GM12878 (cell line): Measurements from ENCODE around the gene ARL11. TPM values are rescaled to one million over a fixed set of nuclear protein-coding genes. Genes with fewer than 3 reads are reported as not detected.

ENCODE experiments used
- ATAC-seq: fragments of 200-7000 bp; cut with Tn5 transposase; 3 replicates; pipeline ENCODE4 v1.9.1; 2020; ENCODE audit warnings: mild to moderate bottlenecking, moderate library complexity
- BruUV-seq: library from RNA; stranded (reverse); fragments of 400-500 nt; replicated peaks from 2 replicates; lab custom pipeline; 2021; lab: Mats Ljungman, UMichigan
- CTCF ChIA-PET: fragments of 300-600 bp; sonication (Branson Sonifier 250); formaldehyde crosslinking; extraction: SDS; loops from one replicate; lab custom pipeline; 2021; ENCODE audit warnings: inconsistent platforms; lab: Yijun Ruan, JAX
- POLR2A ChIA-PET: fragments of 350-600 bp; formaldehyde crosslinking; extraction: SDS; loops from one replicate; lab custom pipeline; 2021; ENCODE audit warnings: inconsistent platforms; lab: Charles Lee
- RAD21 ChIA-PET: fragments of 300-600 bp; sonication (Branson Sonifier 250); formaldehyde crosslinking; loops from one replicate; lab custom pipeline; 2023; ENCODE audit warnings: antibody characterized with exemption; ENCODE audit not compliant: unreplicated experiment; lab: Charles Lee
- SMC1A ChIA-PET: fragments of 300-600 bp; sonication (Branson Sonifier 250); formaldehyde crosslinking; loops from one replicate; lab custom pipeline; 2023; ENCODE audit not compliant: unreplicated experiment, uncharacterized antibody; lab: Charles Lee
- DNase-seq: peaks from one replicate; pipeline ENCODE4 v3.0.0-alpha.2; 2011; ENCODE audit warnings: low read depth, low spot score
- FAIRE-seq: peaks from 3 replicates; lab custom pipeline; 2011; peaks lifted over from hg19 to GRCh38; lab: Jason Lieb, UNC
- H2AFZ ChIP-seq: 2 replicates; pipeline ENCODE4 v1.6.0; 2011; ENCODE audit warnings: low read depth, low read length, control low read depth; ENCODE audit not compliant: control insufficient read depth
- H3K27ac ChIP-seq: 2 replicates; pipeline ENCODE4 v1.5.1; 2011; ENCODE audit warnings: control low read depth; ENCODE audit not compliant: control insufficient read depth, insufficient read depth
- H3K27me3 ChIP-seq, 2 experiments: replicated peaks in 1 of 2; 2 replicates each; pipeline versions ENCODE4 v1.6.0 to v1.6.1; 2011; ENCODE audit warnings: low read length in 1 of 2; ENCODE audit not compliant: control insufficient read depth in 2 of 2, insufficient read depth in 2 of 2
- H3K36me3 ChIP-seq, 2 experiments: 2 replicates each; pipeline ENCODE4 v1.5.1; 2011; ENCODE audit warnings: low read length in 1 of 2; ENCODE audit not compliant: control insufficient read depth in 2 of 2, insufficient read depth in 2 of 2
- H3K4me1 ChIP-seq: 2 replicates; pipeline ENCODE4 v1.6.1; 2011; ENCODE audit warnings: mild to moderate bottlenecking, low read length, moderate library complexity, mixed read lengths; ENCODE audit not compliant: control insufficient read depth, insufficient read depth
- H3K4me2 ChIP-seq: 2 replicates; pipeline ENCODE4 v1.6.0; 2011; ENCODE audit warnings: control low read depth; ENCODE audit not compliant: control insufficient read depth, insufficient read depth
- H3K4me3 ChIP-seq: fragments of 200-600 bp; sonication (generic); 2 replicates; pipeline ENCODE4 v1.5.1; 2016
- H3K79me2 ChIP-seq: 2 replicates; pipeline ENCODE4 v1.6.0; 2011; ENCODE audit warnings: low read length; ENCODE audit not compliant: control insufficient read depth, insufficient read depth
- H3K9ac ChIP-seq: 2 replicates; pipeline ENCODE4 v1.8.0; 2011; ENCODE audit warnings: low read length, control low read depth, mixed read lengths; ENCODE audit not compliant: control insufficient read depth, insufficient read depth
- H3K9me3 ChIP-seq: replicated peaks from 3 replicates; pipeline ENCODE4 v1.5.1; 2011; ENCODE audit warnings: mild to moderate bottlenecking, low read length; ENCODE audit not compliant: control insufficient read depth, insufficient read depth
- H4K20me1 ChIP-seq: 2 replicates; pipeline ENCODE4 v1.6.0; 2011; ENCODE audit not compliant: control insufficient read depth, insufficient read depth
- ASH2L ChIP-seq: fragments of 300-600, 200-600 bp; sonication (generic); IDR thresholded peaks from 2 replicates; pipeline ENCODE4 v1.6.1; 2017; ENCODE audit warnings: low read depth, mild to moderate bottlenecking, borderline replicate concordance
- BHLHE40 ChIP-seq, 2 experiments: fragments of 450-650 bp in 1 of 2; IDR thresholded peaks; 2 replicates each; pipeline ENCODE4 v1.6.1; 2011 to 2017; ENCODE audit warnings: low read depth in 2 of 2, borderline replicate concordance in 1 of 2, improper control_type of control experiment in 1 of 2, low read length in 1 of 2, mild to moderate bottlenecking in 1 of 2
- CBX5 ChIP-seq: sonication (generic); IDR thresholded peaks from 2 replicates; pipeline ENCODE4 v1.6.1; 2016; ENCODE audit warnings: low read depth, moderate library complexity, mild to moderate bottlenecking, inconsistent platforms
- CEBPB ChIP-seq, 2 experiments: fragments of 150-350 bp in 1 of 2; IDR thresholded peaks; 2 replicates each; pipeline ENCODE4 v1.6.1; 2012 to 2014; ENCODE audit warnings: low read depth in 2 of 2, low read length in 2 of 2, borderline replicate concordance in 1 of 2, inconsistent platforms in 1 of 2
- CEBPZ ChIP-seq: fragments of 150-350 bp; IDR thresholded peaks from 2 replicates; pipeline ENCODE4 v1.6.1; 2016; ENCODE audit warnings: low read depth, low read length
- CHD1 ChIP-seq: IDR thresholded peaks from 2 replicates; pipeline ENCODE4 v1.6.1; 2012; ENCODE audit warnings: low read depth, low read length, improper control_type of control experiment
- DPF2 ChIP-seq: fragments of 450-650 bp; IDR thresholded peaks from 2 replicates; pipeline ENCODE4 v1.6.1; 2017; ENCODE audit warnings: mild to moderate bottlenecking
- KDM1A ChIP-seq: fragments of 200-600 bp; sonication (generic); IDR thresholded peaks from 2 replicates; pipeline ENCODE4 v1.6.1; 2016; ENCODE audit warnings: borderline replicate concordance
- MEF2B ChIP-seq: fragments of 450-650 bp; IDR thresholded peaks from 2 replicates; pipeline ENCODE4 v1.6.1; 2018; ENCODE audit warnings: mild to moderate bottlenecking, moderate library complexity; ENCODE audit not compliant: partially characterized antibody, poor library complexity, severe bottlenecking
- MYB ChIP-seq: fragments of 150-350 bp; IDR thresholded peaks from 2 replicates; pipeline ENCODE4 v1.6.1; 2014; ENCODE audit warnings: mild to moderate bottlenecking, low read depth, low read length, borderline replicate concordance
- NBN ChIP-seq: fragments of 450-650 bp; IDR thresholded peaks from 2 replicates; pipeline ENCODE4 v1.6.1; 2016
- NR2C1 ChIP-seq: fragments of 450-650 bp; IDR thresholded peaks from 2 replicates; pipeline ENCODE4 v1.6.1; 2017; ENCODE audit warnings: antibody characterized with exemption, mild to moderate bottlenecking, moderate library complexity
- NR2F1 ChIP-seq: fragments of 450-650 bp; conservative IDR thresholded peaks from 2 replicates; pipeline ENCODE4 v1.6.1; 2017; ENCODE audit warnings: mild to moderate bottlenecking
- SIX5 ChIP-seq: IDR thresholded peaks from 2 replicates; pipeline ENCODE4 v1.6.1; 2011; ENCODE audit warnings: mild to moderate bottlenecking, low read depth, low read length, moderate library complexity; ENCODE audit not compliant: severe bottlenecking
- SMAD5 ChIP-seq: IDR thresholded peaks from 2 replicates; pipeline ENCODE4 v1.6.1; 2016; ENCODE audit warnings: antibody characterized with exemption, low read depth
- SMARCA5 ChIP-seq: fragments of 450-650 bp; IDR thresholded peaks from 2 replicates; pipeline ENCODE4 v1.6.1; 2017; ENCODE audit warnings: mild to moderate bottlenecking
- STAT1 ChIP-seq: fragments of 450-650 bp; conservative IDR thresholded peaks from 2 replicates; pipeline ENCODE4 v1.6.1; 2014; ENCODE audit warnings: antibody characterized with exemption, mild to moderate bottlenecking
- YY1 ChIP-seq: IDR thresholded peaks from 2 replicates; pipeline ENCODE4 v1.6.1; 2011; ENCODE audit warnings: low read depth, mild to moderate bottlenecking, low read length
- ZNF207 ChIP-seq: fragments of 450-650 bp; IDR thresholded peaks from 2 replicates; pipeline ENCODE4 v1.6.1; 2014; ENCODE audit warnings: antibody characterized with exemption, mild to moderate bottlenecking, borderline replicate concordance
- ZNF274 ChIP-seq: IDR thresholded peaks from one replicate; pipeline ENCODE4 v1.8.0; 2011; ENCODE audit not compliant: insufficient read length, insufficient read depth
- ZNF622 ChIP-seq: fragments of 450-650 bp; IDR thresholded peaks from 2 replicates; pipeline ENCODE4 v1.6.1; 2017; ENCODE audit warnings: mild to moderate bottlenecking, inconsistent platforms
- WGBS: methylation state at CpG from one replicate; pipeline ENCODE4 v1.1.6; 2016; ENCODE audit warnings: low lambda C conversion rate; ENCODE audit not compliant: insufficient replicate concordance, insufficient coverage; ENCODE audit errors: missing lambda C conversion rate; 5-methylcytosine and 5-hydroxymethylcytosine counted together
- in situ Hi-C: fragments of 300-500 bp; cut with MboI; formaldehyde crosslinking; loops from 9 replicates; pipeline ENCODE4 v1.14.3; 2018; ENCODE audit warnings: mixed read lengths
- intact Hi-C: fragments of 100-400 bp; cut with micrococcal nuclease; formaldehyde crosslinking; loops from one replicate; pipeline ENCODE4 v1.14.2; 2022; ENCODE audit not compliant: unreplicated experiment
- polyA plus RNA-seq, 11 experiments: library from polyadenylated mRNA; depleted of rRNA in 4 of 11; unstranded in 6 of 11; stranded (reverse) in 5 of 11; fragments of >200 nt; fragmentation: Nextera tagmentation in 4 of 11; fragmentation: Illumina TruSeq in 1 of 11; extraction: Ambion mirVana in 4 of 11; extraction: Trizol in 1 of 11; gene quantifications; 1 replicate in 1 of 11; 2 replicates in 10 of 11; pipeline versions ENCODE4 v1.2.1 to v1.2.3, GENCODE V29; 2011 to 2016; ENCODE audit warnings: inconsistent platforms in 2 of 11, missing spikeins in 2 of 11, low read depth in 1 of 11
- total RNA-seq, 4 experiments: library from RNA; depleted of rRNA in 3 of 4; stranded (reverse); fragments of >200 nt in 3 of 4; fragmentation: Illumina TruSeq in 1 of 4; extraction: Trizol in 1 of 4; gene quantifications; 2 replicates each; pipeline versions ENCODE4 v1.2.1 to v1.2.3, GENCODE V29; 2013 to 2021
- TF ChIP-seq, protein P1 (sequence below): IDR thresholded peaks from 2 replicates; pipeline ENCODE4 v1.6.1; 2011; ENCODE audit warnings: borderline replicate concordance, low read depth, mild to moderate bottlenecking, moderate library complexity, mixed read lengths, low read length; ENCODE audit not compliant: insufficient read depth; ENCODE audit errors: extremely low read length

Gene ARL11
- total and polyA plus RNA-seq, 10 of the 15 experiments (the other 5 are each of a cell fraction or from before 2014, with no cell fraction given) = 2.0 to 7.2 (median 4.4) TPM

DNA sequence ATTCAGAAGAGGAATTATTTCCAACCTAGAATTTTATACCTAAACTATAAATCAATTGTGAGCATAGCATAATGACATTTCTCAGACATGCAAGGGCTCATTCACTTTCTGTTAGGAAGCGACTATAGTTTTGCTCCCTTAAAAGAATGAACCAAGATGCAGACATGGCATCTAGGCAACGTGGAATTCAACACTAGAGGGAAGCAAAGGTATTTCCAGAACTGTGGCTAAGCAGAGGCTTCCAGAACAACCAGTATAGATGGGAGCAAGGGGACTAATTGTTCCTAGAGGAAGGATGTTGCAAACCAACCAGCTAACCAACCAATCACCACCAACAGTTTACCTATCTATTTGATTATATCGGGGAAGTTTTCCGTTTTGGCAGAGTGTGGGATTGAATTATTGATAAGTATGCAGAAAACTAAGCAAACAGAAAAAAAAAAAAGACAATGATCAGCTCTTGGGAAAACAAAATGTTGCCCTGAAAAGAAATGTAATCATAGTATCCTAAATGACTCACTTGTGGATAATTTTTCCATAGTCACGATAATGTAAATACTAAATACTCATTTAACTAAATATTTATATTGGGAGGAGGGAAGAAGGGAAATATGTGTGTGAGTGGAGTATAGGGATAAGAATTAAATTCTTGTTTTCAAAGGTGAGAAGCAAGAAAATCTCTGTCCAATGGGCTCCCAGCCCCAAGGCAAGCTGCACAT, 21.1 kb downstream of the ARL11 start (continued):
- TF ChIP-seq CEBPZ (no peak), YY1 (no peak), KDM1A (no peak), SMAD5 (no peak), SIX5 (no peak), ASH2L (no peak)

DNA sequence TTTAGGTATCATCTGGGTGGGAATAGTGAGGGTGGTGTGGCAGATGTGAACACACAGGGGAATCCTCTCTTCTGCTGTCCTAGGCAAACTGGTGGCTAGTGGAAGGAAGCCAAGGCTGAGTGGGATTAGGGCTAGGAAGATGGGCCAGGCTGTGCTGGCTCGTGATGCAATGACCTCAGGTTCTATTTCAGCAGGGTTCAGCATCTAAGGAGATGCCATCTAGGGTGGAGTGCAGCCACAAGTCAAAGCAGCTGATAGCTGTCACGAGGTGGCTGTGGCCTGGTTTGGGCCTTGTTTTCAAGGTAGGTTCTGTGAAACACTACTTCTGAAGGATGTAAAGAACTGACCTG, 21.6 kb downstream of the ARL11 start:
- no peaks in the 10 kb centered on the region for H3K27me3 ChIP-seq
- intact Hi-C loops = loop anchor here (5.0 kb wide), 2 partner anchors 197 to 1197 kb away; no protein-coding TSS in a partner anchor
- no peak for TF ChIP-seq STAT1
- TF ChIP-seq CEBPB (IDR thresholded peaks at IDR 0.05; ENCODE audit: borderline replicate concordance in 1 of 2, low read depth in 2 of 2, low read length in 2 of 2) = no peak
- TF ChIP-seq ZNF622 = no peak
- no peak for TF ChIP-seq NBN
- no peak for TF ChIP-seq NR2F1
- TF ChIP-seq DPF2 = no peak
- TF ChIP-seq NR2C1 = no peak
- TF ChIP-seq BHLHE40 (IDR thresholded peaks at IDR 0.05; ENCODE audit: borderline replicate concordance in 1 of 2, low read depth in 2 of 2, low read length in 1 of 2) = no peak
- no peak for TF ChIP-seq CBX5
- TF ChIP-seq, protein P1, sequence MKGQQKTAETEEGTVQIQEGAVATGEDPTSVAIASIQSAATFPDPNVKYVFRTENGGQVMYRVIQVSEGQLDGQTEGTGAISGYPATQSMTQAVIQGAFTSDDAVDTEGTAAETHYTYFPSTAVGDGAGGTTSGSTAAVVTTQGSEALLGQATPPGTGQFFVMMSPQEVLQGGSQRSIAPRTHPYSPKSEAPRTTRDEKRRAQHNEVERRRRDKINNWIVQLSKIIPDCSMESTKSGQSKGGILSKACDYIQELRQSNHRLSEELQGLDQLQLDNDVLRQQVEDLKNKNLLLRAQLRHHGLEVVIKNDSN = no peak
- no peak for TF ChIP-seq SMARCA5
- TF ChIP-seq CHD1 = no peak
- TF ChIP-seq MEF2B = no peak
- TF ChIP-seq ZNF207 = no peak
- TF ChIP-seq MYB = no peak
- no peak for TF ChIP-seq ZNF274
- TF ChIP-seq, all 136 proteins: peak for 0
- H3K27ac ChIP-seq = no peak overlapping the region
- H4K20me1 ChIP-seq = no peaks in the 10 kb centered on the region
- no peak for FAIRE-seq
- no peak overlapping the region for H3K4me2 ChIP-seq
- WGBS = 22% methylated on average over 2 of the region's 2 CpGs
- no peak overlapping the region for H3K9ac ChIP-seq
- POLR2A ChIA-PET = interaction anchor here (0.7 kb wide), 1 partner anchor 125 kb away, joined by 3 read pairs; no protein-coding TSS in a partner anchor
- in situ Hi-C loops = loop anchor here (25.0 kb wide), 1 partner anchor 1412 kb away; no protein-coding TSS in a partner anchor
- RAD21 ChIA-PET = no interaction called here
- no TSS peak for BruUV-seq
- H2AFZ ChIP-seq = no peak overlapping the region
- SMC1A ChIA-PET = no interaction called here
- no peak for DNase-seq
- H3K4me3 ChIP-seq = no peak overlapping the region
- H3K79me2 ChIP-seq = no peaks in the 10 kb centered on the region
- H3K36me3 ChIP-seq = no peaks in the 10 kb centered on the region
- CTCF ChIA-PET = no interaction called here
- H3K4me1 ChIP-seq = no peaks in the 10 kb centered on the region
- H3K9me3 ChIP-seq = no peaks in the 10 kb centered on the region
- ATAC-seq = no peak
